PC-9 (cell line): ENCODE measurements around the gene TMEM219. TPM values are rescaled to one million over a fixed set of nuclear protein-coding genes. Genes with fewer than 3 reads are reported as not detected.
A peak's percentile ranks its signal among the peaks of the same experiment; 100 is the strongest.

Source experiments
- BruUV-seq: library from RNA; stranded (reverse); fragments of 400-500 nt; replicated peaks from 2 replicates; lab custom pipeline; 2021; lab: Mats Ljungman, UMichigan
- CTCF ChIA-PET: fragments of 300-600 bp; sonication (Branson Sonifier 250); formaldehyde crosslinking; loops from one replicate; lab custom pipeline; 2022; ENCODE audit warnings: antibody characterized with exemption; lab: Charles Lee
- POLR2A ChIA-PET: fragments of 300-600 bp; sonication (Branson Sonifier 250); formaldehyde crosslinking; loops from one replicate; lab custom pipeline; 2022; ENCODE audit warnings: antibody characterized with exemption; ENCODE audit not compliant: unreplicated experiment; lab: Charles Lee
- DNase-seq, 2 experiments: peaks; one replicate each; pipeline versions ENCODE4 v3.0.0 to v3.0.0-alpha.2; 2015 to 2022; ENCODE audit warnings: mixed read lengths in 1 of 2
- H2AFZ ChIP-seq: fragments of 200-600 bp; sonication (generic); 2 replicates; pipeline ENCODE4 v1.8.1; 2017; ENCODE audit warnings: antibody characterized with exemption
- H3F3A ChIP-seq: fragments of 200-600 bp; sonication (generic); 2 replicates; pipeline ENCODE4 v1.8.1; 2017; ENCODE audit warnings: antibody characterized with exemption, mild to moderate bottlenecking, low read depth; ENCODE audit not compliant: insufficient read depth
- H3K27ac ChIP-seq: fragments of 200-600 bp; sonication (generic); 2 replicates; pipeline ENCODE4 v1.6.1; 2016; ENCODE audit warnings: mixed run types
- H3K27me3 ChIP-seq: fragments of 200-600 bp; sonication (generic); 2 replicates; pipeline ENCODE4 v1.6.1; 2016; ENCODE audit warnings: low read depth, mixed run types; ENCODE audit not compliant: insufficient read depth
- H3K36me3 ChIP-seq: fragments of 200-600 bp; sonication (generic); 2 replicates; pipeline ENCODE4 v1.6.1; 2016; ENCODE audit warnings: low read depth, mixed run types
- H3K4me1 ChIP-seq: fragments of 200-600 bp; sonication (generic); replicated peaks from 2 replicates; pipeline ENCODE4 v1.6.1; 2016; ENCODE audit warnings: mixed run types; ENCODE audit not compliant: insufficient read depth
- H3K4me2 ChIP-seq: fragments of 200-600 bp; sonication (generic); 2 replicates; pipeline ENCODE4 v1.6.1; 2017; ENCODE audit warnings: mixed run types
- H3K4me3 ChIP-seq: fragments of 200-600 bp; sonication (generic); 2 replicates; pipeline ENCODE4 v1.6.1; 2016; ENCODE audit warnings: mixed run types
- H3K79me2 ChIP-seq: fragments of 200-600 bp; sonication (generic); 2 replicates; pipeline ENCODE4 v1.6.1; 2017; ENCODE audit warnings: low read depth, mixed run types
- H3K9me2 ChIP-seq: fragments of 200-600 bp; sonication (generic); 2 replicates; pipeline ENCODE4 v1.8.1; 2017; ENCODE audit warnings: mild to moderate bottlenecking; ENCODE audit not compliant: insufficient read depth
- H3K9me3 ChIP-seq: fragments of 200-600 bp; sonication (generic); 2 replicates; pipeline ENCODE4 v1.8.1; 2016; ENCODE audit warnings: low read depth; ENCODE audit not compliant: insufficient read depth
- H4K20me1 ChIP-seq: fragments of 200-600 bp; sonication (generic); 2 replicates; pipeline ENCODE4 v1.8.1; 2017; ENCODE audit not compliant: insufficient read depth
- CTCF ChIP-seq: fragments of 200-600 bp; sonication (generic); conservative IDR thresholded peaks from 2 replicates; pipeline ENCODE4 v1.6.1; 2017; ENCODE audit warnings: mixed run types, antibody characterized with exemption, mild to moderate bottlenecking, moderate library complexity
- EZH2 ChIP-seq: fragments of 200-600 bp; sonication (generic); IDR thresholded peaks from 2 replicates; pipeline ENCODE4 v1.8.0; 2017; ENCODE audit warnings: antibody characterized with exemption, low read depth
- intact Hi-C: fragments of 100-400 bp; cut with micrococcal nuclease; formaldehyde crosslinking; loops from one replicate; pipeline ENCODE4 v1.10.0; 2022; ENCODE audit not compliant: unreplicated experiment
- total RNA-seq: library from RNA; stranded (reverse); gene quantifications from 2 replicates; pipeline ENCODE4 v1.2.3, GENCODE V29; 2021

TMEM219 gene
- total RNA-seq, 1 experiment from 2014 or later, result 141 TPM

- Histone ChIP-seq H4K20me1 (peaks cover 21% of the 10 kb centered on the region; the same call in 1 of the 2 replicates), H3K4me3 (peak overlapping the region; percentile 7; the same call in 1 of the 2 replicates), H3F3A (peaks cover 15% of the 10 kb centered on the region; the same call in 1 of the 2 replicates), H3K9me3 (no peaks in the 10 kb centered on the region), H3K36me3 (no peaks in the 10 kb centered on the region), H3K79me2 (peaks cover 41% of the 10 kb centered on the region), H3K27me3 (no peaks in the 10 kb centered on the region), H3K27ac (no peak overlapping the region), H3K4me2 (0 out of 2 replicates have a peak overlapping the region, but pooled peaks have one; percentile 17), H2AFZ (peak overlapping the region; percentile 52; the same call in 1 of the 2 replicates), H3K4me1 (peaks cover 19% of the 10 kb centered on the region), H3K9me2 (no peaks in the 10 kb centered on the region)
- no peak for DNase-seq
- no peak for TF ChIP-seq EZH2
- TF ChIP-seq CTCF, result no peak
- ChIA-PET POLR2A (interaction anchor here (0.6 to 1.7 kb wide), 21 partner anchors 10 to 1273 kb away, joined by 3 to 30 read pairs (median 5); partner anchors contain the start of genes ALDOA, ASPHD1, CDIPT and HIRIP3), CTCF (interaction anchor here (0.6 to 1.2 kb wide), 8 partner anchors 11 to 125 kb away, joined by 3 to 6 read pairs (median 4); partner anchors contain the start of genes ASPHD1, HIRIP3, KCTD13 and SEZ6L2)
- no TSS peak for BruUV-seq
- intact Hi-C loops, result loop anchor here (1.0 kb wide), 5 partner anchors 29 to 168 kb away; partner anchors contain the start of genes ASPHD1, CDIPT and KCTD13
These were observed 11.1 kb downstream of the TMEM219 start for GRCh38 chr16:29972992-29973383.

- Histone ChIP-seq H3K4me3 (peak within 1 kb of the TSS; percentile 84), H3K27me3 (no peaks in the 10 kb centered on the region), H3K9me2 (no peaks in the 10 kb centered on the region), H2AFZ (peak within 1 kb of the TSS; percentile 94), H3K36me3 (0 out of 2 replicates have a peak, but pooled peaks cover 4% of the 10 kb centered on the region), H4K20me1 (peaks cover 21% of the 10 kb centered on the region; the same call in 1 of the 2 replicates), H3K27ac (peak within 1 kb of the TSS; percentile 8; the same call in 1 of the 2 replicates), H3K79me2 (peaks cover 41% of the 10 kb centered on the region), H3K4me1 (peaks cover 19% of the 10 kb centered on the region), H3K4me2 (peak within 1 kb of the TSS; percentile 91), H3F3A (peaks cover 15% of the 10 kb centered on the region; the same call in 1 of the 2 replicates), H3K9me3 (no peaks in the 10 kb centered on the region)
- TF ChIP-seq EZH2, result no peak
- no peak for TF ChIP-seq CTCF
- peak; percentile 95 to 100 for DNase-seq
- intact Hi-C loops, result loop anchor here (1.0 kb wide), 5 partner anchors 29 to 168 kb away; partner anchors contain the start of genes ASPHD1, CDIPT and KCTD13
- no TSS peak for BruUV-seq
- CTCF ChIA-PET, result interaction anchor here (0.5 to 1.2 kb wide), 8 partner anchors 11 to 125 kb away, joined by 3 to 6 read pairs (median 4); partner anchors contain the start of genes ASPHD1, HIRIP3, KCTD13 and SEZ6L2
- POLR2A ChIA-PET, result interaction anchor here (0.6 to 1.7 kb wide), 23 partner anchors 11 to 1273 kb away, joined by 3 to 30 read pairs (median 5); partner anchors contain the start of genes ALDOA, ASPHD1, CDIPT and HIRIP3
These were observed 11.7 kb downstream of the TMEM219 start, which contains the start of gene TAOK2 for GRCh38 chr16:29973384-29974246. TSS of gene TAOK2 (plus strand) at chr16:29973868. CDS start at chr16:29977773, 3,905 bp downstream.
